Keratinocyte (primary cell): Measurements from ENCODE around the gene INHBC. TPM values are rescaled to one million over a fixed set of nuclear protein-coding genes. Genes with fewer than 3 reads are reported as not detected.

Experiments
- DNase-seq: peaks from one replicate; pipeline ENCODE4 v3.0.0-alpha.2; 2011; ENCODE audit warnings: low read depth, missing footprints, low spot score
- FAIRE-seq: peaks from 2 replicates; lab custom pipeline; 2011; peaks lifted over from hg19 to GRCh38; lab: Jason Lieb, UNC
- H2AFZ ChIP-seq: 2 replicates; pipeline ENCODE4 v1.6.0; 2012; ENCODE audit warnings: low read length, control low read depth, inconsistent platforms; ENCODE audit not compliant: control insufficient read depth
- H3K27ac ChIP-seq: 2 replicates; pipeline ENCODE4 v1.5.1; 2011; ENCODE audit warnings: low read length; ENCODE audit not compliant: control insufficient read depth, insufficient read depth
- H3K27me3 ChIP-seq: 3 replicates; pipeline ENCODE4 v1.6.0; 2011; ENCODE audit warnings: low read length; ENCODE audit not compliant: control insufficient read depth, insufficient read depth; ENCODE audit errors: extremely low read depth
- H3K36me3 ChIP-seq, 2 experiments: 2 replicates in 1 of 2; 3 replicates in 1 of 2; pipeline ENCODE4 v1.5.1; 2011; ENCODE audit warnings: low read length in 2 of 2, mild to moderate bottlenecking in 1 of 2; ENCODE audit not compliant: control insufficient read depth in 2 of 2, insufficient read depth in 2 of 2; ENCODE audit errors: extremely low read depth in 1 of 2
- H3K4me1 ChIP-seq: 3 replicates; pipeline ENCODE4 v1.5.1; 2011; ENCODE audit warnings: low read length; ENCODE audit not compliant: control insufficient read depth, insufficient read depth; ENCODE audit errors: extremely low read depth
- H3K4me2 ChIP-seq: 3 replicates; pipeline ENCODE4 v1.6.0; 2011; ENCODE audit warnings: low read depth, low read length; ENCODE audit not compliant: control insufficient read depth, insufficient read depth; ENCODE audit errors: extremely low read depth
- H3K4me3 ChIP-seq, 3 experiments: fragments of 200-600 bp in 1 of 3; sonication (generic) in 1 of 3; 2 replicates in 2 of 3; 3 replicates in 1 of 3; pipeline ENCODE4 v1.5.1; 2011 to 2016; ENCODE audit warnings: low read length in 3 of 3, mild to moderate bottlenecking in 3 of 3, control low read depth in 2 of 3, inconsistent platforms in 1 of 3, low read depth in 1 of 3, mixed read lengths in 1 of 3, mixed run types in 1 of 3, moderate library complexity in 1 of 3; ENCODE audit not compliant: control insufficient read depth in 2 of 3, insufficient read depth in 2 of 3; ENCODE audit errors: extremely low read depth in 1 of 3
- H3K79me2 ChIP-seq: 2 replicates; pipeline ENCODE4 v1.6.0; 2012; ENCODE audit warnings: low read length; ENCODE audit not compliant: control insufficient read depth, insufficient read depth
- H3K9ac ChIP-seq: 3 replicates; pipeline ENCODE4 v1.6.0; 2011; ENCODE audit warnings: low read length; ENCODE audit not compliant: control insufficient read depth, insufficient read depth; ENCODE audit errors: extremely low read depth
- H3K9me1 ChIP-seq: 3 replicates; pipeline ENCODE4 v1.6.0; 2011; ENCODE audit warnings: low read length; ENCODE audit not compliant: control insufficient read depth, insufficient read depth; ENCODE audit errors: extremely low read depth
- H3K9me3 ChIP-seq: 2 replicates; pipeline ENCODE4 v1.5.1; 2012; ENCODE audit warnings: low read depth, low read length; ENCODE audit not compliant: control insufficient read depth
- H4K20me1 ChIP-seq: 3 replicates; pipeline ENCODE4 v1.6.0; 2011; ENCODE audit warnings: low read length; ENCODE audit not compliant: control insufficient read depth, insufficient read depth; ENCODE audit errors: extremely low read depth
- CTCF ChIP-seq, 3 experiments: IDR thresholded peaks in 1 of 3; conservative IDR thresholded peaks in 1 of 3; optimal IDR thresholded peaks in 1 of 3; 2 replicates in 2 of 3; 3 replicates in 1 of 3; pipeline versions ENCODE3 to v1.5.1; 2011; ENCODE audit warnings: low read length in 3 of 3, mild to moderate bottlenecking in 3 of 3, moderate library complexity in 2 of 3, control low read depth in 1 of 3, inconsistent platforms in 1 of 3; ENCODE audit not compliant: insufficient read depth in 2 of 3; ENCODE audit errors: extremely low read depth in 1 of 3
- EZH2 ChIP-seq: IDR thresholded peaks from one replicate; pipeline ENCODE4 v1.6.1; 2012; ENCODE audit warnings: inconsistent platforms, mild to moderate bottlenecking, low read length, moderate library complexity
- dilution Hi-C: fragments of 300-500 bp; cut with MboI; formaldehyde crosslinking; loops from one replicate; pipeline ENCODE4 v1.7.0; 2020; ENCODE audit warnings: low sequenced_read_pairs; ENCODE audit not compliant: extremely low pct_ligation_motif_present
- polyA plus RNA-seq, 5 experiments: library from polyadenylated mRNA; depleted of rRNA in 3 of 5; stranded (reverse) in 3 of 5; stranded (forward) in 1 of 5; unstranded in 1 of 5; fragments of >200 nt; gene quantifications; 1 replicate in 1 of 5; 2 replicates in 3 of 5; 3 replicates in 1 of 5; pipeline versions ENCODE4 v1.2.1 to v1.2.3, GENCODE V29; 2011 to 2012; ENCODE audit warnings: missing spikeins in 2 of 5, low read depth in 1 of 5, low replicate concordance in 1 of 5

Gene INHBC
- polyA plus RNA-seq, 1 donor (not counting 4 experiments of a cell fraction or from before 2014, with no cell fraction given) = 0.04 TPM

- peak overlapping the region; percentile 93 for H3K4me2 ChIP-seq
- H3K36me3 ChIP-seq = no peaks in the 10 kb centered on the region
- H3K9me3 ChIP-seq = no peaks in the 10 kb centered on the region
- H3K4me1 ChIP-seq = peaks cover 44% of the 10 kb centered on the region
- peaks cover 12% of the 10 kb centered on the region for H3K27me3 ChIP-seq
- no peaks in the 10 kb centered on the region for H4K20me1 ChIP-seq
- H3K79me2 ChIP-seq = no peaks in the 10 kb centered on the region
- H3K4me3 ChIP-seq = peak overlapping the region; percentile 50 to 96 (median 94)
- peak overlapping the region; percentile 91 for H3K27ac ChIP-seq
- FAIRE-seq (no peak), DNase-seq (no peak)
- H2AFZ ChIP-seq = peak overlapping the region; percentile 97
- no peak for TF ChIP-seq EZH2
- TF ChIP-seq CTCF (optimal IDR thresholded peaks at IDR 0.05 in 1 of 3, IDR thresholded peaks at IDR 0.05 in 1 of 3, conservative IDR thresholded peaks at IDR 0.05 in 1 of 3; ENCODE audit: extremely low read depth in 1 of 3, insufficient read depth in 2 of 3, low read length in 3 of 3) = no peak
- dilution Hi-C loops = no loop called here
- no peaks in the 10 kb centered on the region for H3K9me1 ChIP-seq
- peak overlapping the region; percentile 76 for H3K9ac ChIP-seq
Measured at GRCh38 chr12:57458665-57459054, 24.1 kb downstream of the INHBC start.

GRCh38 chr12:57459055-57459749, 24.6 kb downstream of the INHBC start:
- DNase-seq = peak; percentile 85
- Histone ChIP-seq H3K4me2 (peak overlapping the region; percentile 93), H3K27ac (peak overlapping the region; percentile 91), H2AFZ (peak overlapping the region; percentile 97), H3K9me3 (no peaks in the 10 kb centered on the region), H3K79me2 (no peaks in the 10 kb centered on the region), H3K4me1 (peaks cover 44% of the 10 kb centered on the region), H3K36me3 (no peaks in the 10 kb centered on the region), H3K4me3 (peak overlapping the region; percentile 50 to 96 (median 94)), H3K9ac (peak overlapping the region; percentile 76), H3K9me1 (no peaks in the 10 kb centered on the region), H3K27me3 (peaks cover 16% of the 10 kb centered on the region), H4K20me1 (no peaks in the 10 kb centered on the region)
- FAIRE-seq = peak; percentile 77
- dilution Hi-C loops = no loop called here
- TF ChIP-seq EZH2 (no peak), CTCF (optimal IDR thresholded peaks at IDR 0.05 in 1 of 3, IDR thresholded peaks at IDR 0.05 in 1 of 3, conservative IDR thresholded peaks at IDR 0.05 in 1 of 3; ENCODE audit: extremely low read depth in 1 of 3, insufficient read depth in 2 of 3, low read length in 3 of 3) (peak; percentile 85 to 91 (median 91))
